Endothelial cell of umbilical vein (primary cell): Measurements from ENCODE around the gene TBC1D10A. TPM values are rescaled to one million over a fixed set of nuclear protein-coding genes. Genes with fewer than 3 reads are reported as not detected.

Experiments used
- BruUV-seq: library from RNA; stranded (reverse); fragments of 400-500 nt; replicated peaks from 2 replicates; lab custom pipeline; 2021; lab: Mats Ljungman, UMichigan
- CTCF ChIA-PET: fragments of 300-600, 350-600 bp; sonication (Branson Sonifier 250); formaldehyde crosslinking; loops from one replicate; lab custom pipeline; 2021; ENCODE audit warnings: antibody characterized with exemption, inconsistent platforms; lab: Charles Lee
- POLR2A ChIA-PET: fragments of 300-600, 350-600 bp; sonication (Branson Sonifier 250); formaldehyde crosslinking; loops from one replicate; lab custom pipeline; 2021; ENCODE audit warnings: antibody characterized with exemption, inconsistent platforms; lab: Charles Lee
- DNase-seq: peaks from one replicate; pipeline ENCODE4 v3.0.0-alpha.2; 2011; ENCODE audit warnings: low read depth, low spot score
- FAIRE-seq: peaks from 2 replicates; lab custom pipeline; 2011; peaks lifted over from hg19 to GRCh38; lab: Jason Lieb, UNC
- H2AFZ ChIP-seq: 2 replicates; pipeline ENCODE4 v1.6.0; 2012; ENCODE audit warnings: low read depth, low read length, control low read depth, inconsistent platforms
- H3K27ac ChIP-seq: 2 replicates; pipeline ENCODE4 v1.5.1; 2011; ENCODE audit warnings: low read depth, mild to moderate bottlenecking, control low read depth, low read length, moderate library complexity; ENCODE audit not compliant: insufficient read depth
- H3K27me3 ChIP-seq, 2 experiments: 2 replicates each; pipeline versions ENCODE4 v1.6.0 to v1.6.1; 2011; ENCODE audit warnings: low read length in 2 of 2, mixed read lengths in 1 of 2; ENCODE audit not compliant: control insufficient read depth in 2 of 2, insufficient read depth in 2 of 2
- H3K36me3 ChIP-seq, 2 experiments: 2 replicates in 1 of 2; 3 replicates in 1 of 2; pipeline ENCODE4 v1.5.1; 2011; ENCODE audit warnings: low read length in 2 of 2, mild to moderate bottlenecking in 1 of 2, moderate library complexity in 1 of 2; ENCODE audit not compliant: control insufficient read depth in 2 of 2, insufficient read depth in 2 of 2; ENCODE audit errors: extremely low read depth in 1 of 2
- H3K4me1 ChIP-seq: 3 replicates; pipeline ENCODE4 v1.5.1; 2011; ENCODE audit warnings: mild to moderate bottlenecking, low read length; ENCODE audit not compliant: control insufficient read depth, insufficient read depth; ENCODE audit errors: extremely low read depth
- H3K4me2 ChIP-seq: 2 replicates; pipeline ENCODE4 v1.6.1; 2011; ENCODE audit warnings: low read length, control low read depth, mixed read lengths; ENCODE audit not compliant: insufficient read depth
- H3K4me3 ChIP-seq, 3 experiments: fragments of 200-600 bp in 1 of 3; sonication (generic), shearing (Covaris generic) in 1 of 3; replicated peaks in 1 of 3; 2 replicates each; pipeline ENCODE4 v1.5.1; 2011 to 2016; ENCODE audit warnings: control low read depth in 3 of 3, low read length in 3 of 3, mild to moderate bottlenecking in 2 of 3, inconsistent platforms in 1 of 3, low read depth in 1 of 3, moderate library complexity in 1 of 3; ENCODE audit not compliant: insufficient read depth in 1 of 3
- H3K79me2 ChIP-seq: 2 replicates; pipeline ENCODE4 v1.6.0; 2012; ENCODE audit warnings: low read length, inconsistent platforms; ENCODE audit not compliant: control insufficient read depth, insufficient read depth
- H3K9ac ChIP-seq: replicated peaks from 2 replicates; pipeline ENCODE3; 2011; ENCODE audit warnings: low read length, control low read depth; ENCODE audit not compliant: insufficient read depth; ENCODE audit errors: extremely low read depth
- H3K9me1 ChIP-seq: replicated peaks from 3 replicates; pipeline ENCODE4 v1.6.0; 2011; ENCODE audit warnings: mild to moderate bottlenecking, low read length; ENCODE audit not compliant: control insufficient read depth, insufficient read depth; ENCODE audit errors: extremely low read depth
- H3K9me3 ChIP-seq: replicated peaks from 2 replicates; pipeline ENCODE4 v1.5.1; 2012; ENCODE audit warnings: low read length, inconsistent platforms; ENCODE audit not compliant: control insufficient read depth, insufficient read depth
- H4K20me1 ChIP-seq: replicated peaks from 2 replicates; pipeline ENCODE3; 2011; ENCODE audit warnings: mild to moderate bottlenecking, low read length; ENCODE audit not compliant: control insufficient read depth, insufficient read depth; ENCODE audit errors: extremely low read depth
- CTCF ChIP-seq, 2 donors: IDR thresholded peaks; 1 replicate in 1 of 2; 2 replicates in 1 of 2; pipeline ENCODE4 v1.5.1; 2011; ENCODE audit warnings: low read length in 2 of 2, mild to moderate bottlenecking in 2 of 2, moderate library complexity in 2 of 2, control low read depth in 1 of 2, inconsistent platforms in 1 of 2, low read depth in 1 of 2; ENCODE audit not compliant: insufficient read depth in 1 of 2; ENCODE audit errors: extremely low read depth in 1 of 2
- EZH2 ChIP-seq: IDR thresholded peaks from 2 replicates; pipeline ENCODE4 v1.6.1; 2012; ENCODE audit warnings: borderline replicate concordance, low read depth, mild to moderate bottlenecking, moderate library complexity, low read length, inconsistent platforms; ENCODE audit not compliant: severe bottlenecking
- FOS ChIP-seq: IDR thresholded peaks from 2 replicates; pipeline ENCODE4 v1.6.1; 2011; ENCODE audit warnings: mild to moderate bottlenecking, low read length, moderate library complexity, borderline replicate concordance; ENCODE audit not compliant: insufficient read depth
- GATA2 ChIP-seq: IDR thresholded peaks from 2 replicates; pipeline ENCODE4 v1.7.0; 2011; ENCODE audit warnings: low read depth, mild to moderate bottlenecking, moderate library complexity, mixed read lengths, low read length; ENCODE audit not compliant: insufficient read length, insufficient read depth
- JUN ChIP-seq: IDR thresholded peaks from 2 replicates; pipeline ENCODE4 v1.6.1; 2011; ENCODE audit warnings: borderline replicate concordance, low read depth; ENCODE audit not compliant: insufficient read length, insufficient read depth
- MAX ChIP-seq: IDR thresholded peaks from 2 replicates; pipeline ENCODE4 v1.6.1; 2011; ENCODE audit not compliant: insufficient read depth, insufficient read length
- MYC ChIP-seq: IDR thresholded peaks from one replicate; pipeline ENCODE4 v1.6.1; 2011; ENCODE audit warnings: mild to moderate bottlenecking, low read depth, low read length
- POLR2A ChIP-seq: IDR thresholded peaks from 2 replicates; pipeline ENCODE4 v1.6.1; 2012; ENCODE audit warnings: low read depth, mild to moderate bottlenecking, control low read depth, low read length
- POLR2AphosphoS5 ChIP-seq: IDR thresholded peaks from 2 replicates; pipeline ENCODE4 v1.6.1; 2012; ENCODE audit warnings: low read depth, mild to moderate bottlenecking, control low read depth, low read length, moderate library complexity; ENCODE audit not compliant: insufficient read depth
- dilution Hi-C: fragments of 300-500 bp; cut with MboI; formaldehyde crosslinking; loops from one replicate; pipeline ENCODE4 v1.15.0; 2019; ENCODE audit warnings: low sequenced_read_pairs; ENCODE audit not compliant: extremely low pct_ligation_motif_present
- intact Hi-C: fragments of 100-400 bp; cut with micrococcal nuclease; formaldehyde crosslinking; loops from one replicate; pipeline ENCODE4 v1.10.0; 2022
- polyA plus RNA-seq, 4 experiments: library from polyadenylated mRNA; depleted of rRNA in 3 of 4; stranded (reverse) in 3 of 4; unstranded in 1 of 4; fragments of >200 nt; gene quantifications; 2 replicates each; pipeline versions ENCODE4 v1.2.1 to v1.2.3, GENCODE V29; 2011 to 2012; ENCODE audit warnings: missing spikeins in 1 of 4
- total RNA-seq: library from RNA; stranded (reverse); gene quantifications from 2 replicates; pipeline ENCODE4 v1.2.3, GENCODE V29; 2021

TBC1D10A gene
- total and polyA plus RNA-seq, 2 donors (not counting 3 experiments of a cell fraction or from before 2014, with no cell fraction given): 10.0 to 11.9 TPM

GRCh38 chr22:30293026-30293425 lies 33.7 kb downstream of the TBC1D10A start:
- dilution Hi-C loops: no loop called here
- TF ChIP-seq CTCF (IDR thresholded peaks at IDR 0.05; ENCODE audit: extremely low read depth in 1 of 2, insufficient read depth in 1 of 2, low read depth in 1 of 2, low read length in 2 of 2): no peak
- TF ChIP-seq EZH2: no peak
- TF ChIP-seq MYC: no peak
- TF ChIP-seq POLR2AphosphoS5: no peak
- TF ChIP-seq MAX: no peak
- TF ChIP-seq GATA2: no peak
- TF ChIP-seq FOS: no peak
- no peak for TF ChIP-seq JUN
- no peak for TF ChIP-seq POLR2A
- no peaks in the 10 kb centered on the region for H4K20me1 ChIP-seq
- intact Hi-C loops: no loop called here
- DNase-seq (no peak), FAIRE-seq (no peak)
- H3K27ac ChIP-seq: no peak overlapping the region
- no peaks in the 10 kb centered on the region for H3K79me2 ChIP-seq
- no peaks in the 10 kb centered on the region for H3K9me3 ChIP-seq
- no TSS peak for BruUV-seq
- H3K4me1 ChIP-seq: peaks cover 28% of the 10 kb centered on the region
- CTCF ChIA-PET: interaction anchor here (1.0 kb wide), 1 partner anchor 94 kb away, joined by 4 read pairs; the partner anchor contains the start of gene RNF215
- peaks cover 0 to 24% of the 10 kb centered on the region in 2 experiments for H3K36me3 ChIP-seq
- POLR2A ChIA-PET: no interaction called here
- H3K4me3 ChIP-seq: no peak overlapping the region
- no peak overlapping the region for H3K4me2 ChIP-seq
- no peaks in the 10 kb centered on the region for H3K27me3 ChIP-seq
- H3K9ac ChIP-seq: no peak overlapping the region
- no peaks in the 10 kb centered on the region for H3K9me1 ChIP-seq
- no peak overlapping the region for H2AFZ ChIP-seq
